Trophoblast cell (in vitro differentiated cells and primary cell): ENCODE measurements around the gene ATAT1.
A peak's percentile ranks its signal among the peaks of the same experiment; 100 is the strongest.

Experiments used
- DNase-seq, 2 donors: peaks; one replicate each; pipeline ENCODE4 v3.0.0-alpha.2; 2016
- H2AFZ ChIP-seq: 2 replicates; pipeline ENCODE4 v1.6.1; 2013; ENCODE audit warnings: low read length, moderate library complexity, mild to moderate bottlenecking; ENCODE audit not compliant: insufficient read depth, poor library complexity
- H2AK5ac ChIP-seq: 2 replicates; pipeline ENCODE4 v1.6.1; 2013; ENCODE audit warnings: mild to moderate bottlenecking, low read length
- H2BK120ac ChIP-seq: 2 replicates; pipeline ENCODE4 v1.6.1; 2013; ENCODE audit warnings: low read length, mild to moderate bottlenecking, moderate library complexity; ENCODE audit not compliant: insufficient read depth, poor library complexity
- H2BK12ac ChIP-seq: 2 replicates; pipeline ENCODE4 v1.6.1; 2013; ENCODE audit warnings: mild to moderate bottlenecking, low read length, moderate library complexity
- H2BK5ac ChIP-seq: 2 replicates; pipeline ENCODE4 v1.6.1; 2013; ENCODE audit warnings: low read length, low read depth, moderate library complexity, mild to moderate bottlenecking; ENCODE audit not compliant: poor library complexity
- H3K14ac ChIP-seq: 2 replicates; pipeline ENCODE4 v1.6.1; 2013; ENCODE audit warnings: mild to moderate bottlenecking, low read length
- H3K18ac ChIP-seq: 2 replicates; pipeline ENCODE4 v1.6.1; 2013; ENCODE audit warnings: mild to moderate bottlenecking, low read length
- H3K23ac ChIP-seq: 2 replicates; pipeline ENCODE4 v1.6.1; 2013; ENCODE audit warnings: low read length
- H3K27ac ChIP-seq: 2 replicates; pipeline ENCODE4 v1.5.1; 2013; ENCODE audit warnings: low read depth, mild to moderate bottlenecking, inconsistent platforms, low read length, moderate library complexity
- H3K27me3 ChIP-seq: 2 replicates; pipeline ENCODE4 v1.6.1; 2013; ENCODE audit warnings: inconsistent platforms, mild to moderate bottlenecking, low read length, moderate library complexity; ENCODE audit not compliant: insufficient read depth
- H3K36me3 ChIP-seq, 2 experiments: 1 replicate in 1 of 2; 2 replicates in 1 of 2; pipeline ENCODE4 v1.6.1; 2013; ENCODE audit warnings: low read length in 2 of 2, mild to moderate bottlenecking in 2 of 2, moderate library complexity in 1 of 2; ENCODE audit not compliant: insufficient read depth in 2 of 2, control insufficient read depth in 1 of 2
- H3K4ac ChIP-seq: 2 replicates; pipeline ENCODE4 v1.6.1; 2013; ENCODE audit warnings: low read depth, mild to moderate bottlenecking, low read length, moderate library complexity
- H3K4me1 ChIP-seq, 2 experiments: 1 replicate in 1 of 2; 2 replicates in 1 of 2; pipeline ENCODE4 v1.6.1; 2013; ENCODE audit warnings: low read length in 2 of 2, mild to moderate bottlenecking in 2 of 2, moderate library complexity in 1 of 2; ENCODE audit not compliant: insufficient read depth in 2 of 2, control insufficient read depth in 1 of 2
- H3K4me2 ChIP-seq: 2 replicates; pipeline ENCODE4 v1.6.1; 2013; ENCODE audit warnings: inconsistent platforms, mild to moderate bottlenecking, low read length, moderate library complexity
- H3K4me3 ChIP-seq: 2 replicates; pipeline ENCODE4 v1.5.1; 2013; ENCODE audit warnings: mild to moderate bottlenecking, low read depth, low read length, inconsistent platforms
- H3K79me1 ChIP-seq: one replicate; pipeline ENCODE4 v1.6.1; 2013; ENCODE audit warnings: low read length
- H3K79me2 ChIP-seq: 2 replicates; pipeline ENCODE4 v1.6.1; 2013; ENCODE audit warnings: low read length, mild to moderate bottlenecking; ENCODE audit not compliant: control insufficient read depth, insufficient read depth, poor library complexity
- H3K9ac ChIP-seq: 2 replicates; pipeline ENCODE4 v1.6.1; 2013; ENCODE audit warnings: mild to moderate bottlenecking, low read length
- H3K9me3 ChIP-seq: 2 replicates; pipeline ENCODE4 v1.6.1; 2013; ENCODE audit warnings: low read depth, mild to moderate bottlenecking, control low read depth, inconsistent platforms, low read length; ENCODE audit not compliant: insufficient read depth
- H4K12ac ChIP-seq: 2 replicates; pipeline ENCODE4 v1.6.1; 2013; ENCODE audit warnings: low read depth, mild to moderate bottlenecking, low read length, moderate library complexity
- H4K8ac ChIP-seq: 2 replicates; pipeline ENCODE4 v1.6.1; 2013; ENCODE audit warnings: low read depth, mild to moderate bottlenecking, low read length, moderate library complexity
- H4K91ac ChIP-seq: one replicate; pipeline ENCODE4 v1.6.1; 2013; ENCODE audit warnings: low read depth, mild to moderate bottlenecking, low read length, moderate library complexity
- WGBS: extraction: QIAGEN DNeasy Blood & Tissue Kit; methylation state at CpG from one replicate; pipeline ENCODE4 v1.1.7; 2013; ENCODE audit warnings: missing lambda C conversion rate; ENCODE audit not compliant: insufficient read length, insufficient coverage; ENCODE audit errors: extremely low coverage; 5-methylcytosine and 5-hydroxymethylcytosine counted together

Gene ATAT1

GRCh38 chr6:30598912-30599624, 27.6 kb upstream of the ATAT1 start:
- Histone ChIP-seq H3K79me2 (no peaks in the 10 kb centered on the region), H3K9me3 (no peaks in the 10 kb centered on the region), H3K23ac (no peak overlapping the region), H2AFZ (no peak overlapping the region), H3K4me2 (no peak overlapping the region), H3K79me1 (no peaks in the 10 kb centered on the region), H3K4me1 (no peaks in the 10 kb centered on the region), H2AK5ac (no peak overlapping the region), H2BK120ac (no peak overlapping the region), H4K91ac (no peak overlapping the region), H3K9ac (no peak overlapping the region), H3K14ac (no peak overlapping the region), H3K27me3 (no peaks in the 10 kb centered on the region), H3K4ac (no peak overlapping the region), H4K8ac (no peak overlapping the region), H3K27ac (no peak overlapping the region), H4K12ac (no peak overlapping the region), H2BK12ac (no peak overlapping the region), H2BK5ac (no peak overlapping the region), H3K4me3 (no peak overlapping the region), H3K18ac (no peak overlapping the region), H3K36me3 (peaks cover 42 to 47% of the 10 kb centered on the region in 2 experiments)
- no peak for DNase-seq
- WGBS, result no CpG with 5 or more reads among the region's 12 CpGs

GRCh38 chr6:30599625-30600324, 26.9 kb upstream of the ATAT1 start:
- Histone ChIP-seq H3K79me2 (no peaks in the 10 kb centered on the region), H4K91ac (no peak overlapping the region), H2BK120ac (no peak overlapping the region), H3K9ac (no peak overlapping the region), H3K9me3 (no peaks in the 10 kb centered on the region), H4K12ac (no peak overlapping the region), H4K8ac (no peak overlapping the region), H3K27me3 (no peaks in the 10 kb centered on the region), H3K14ac (no peak overlapping the region), H2AFZ (no peak overlapping the region), H3K27ac (no peak overlapping the region), H2BK12ac (no peak overlapping the region), H3K23ac (no peak overlapping the region), H3K4ac (no peak overlapping the region), H2AK5ac (no peak overlapping the region), H3K79me1 (no peaks in the 10 kb centered on the region), H3K18ac (no peak overlapping the region), H2BK5ac (no peak overlapping the region), H3K4me1 (no peaks in the 10 kb centered on the region), H3K36me3 (peaks cover 43 to 49% of the 10 kb centered on the region in 2 experiments), H3K4me3 (no peak overlapping the region), H3K4me2 (no peak overlapping the region)
- WGBS, result no CpG with 5 or more reads among the region's 13 CpGs
- DNase-seq, result no peak

- H3K23ac ChIP-seq, result no peak overlapping the region
- no peak overlapping the region for H3K9ac ChIP-seq
- H3K36me3 ChIP-seq, result peaks cover 50 to 52% of the 10 kb centered on the region in 2 experiments
- no peak overlapping the region for H3K14ac ChIP-seq
- WGBS, result no CpG with 5 or more reads among the region's 10 CpGs
- H4K91ac ChIP-seq, result no peak overlapping the region
- no peak overlapping the region for H4K12ac ChIP-seq
- H3K4ac ChIP-seq, result no peak overlapping the region
- no peaks in the 10 kb centered on the region for H3K27me3 ChIP-seq
- H3K79me1 ChIP-seq, result no peaks in the 10 kb centered on the region
- H2AK5ac ChIP-seq, result no peak overlapping the region
- no peak overlapping the region for H2AFZ ChIP-seq
- no peaks in the 10 kb centered on the region for H3K79me2 ChIP-seq
- H3K4me1 ChIP-seq, result no peaks in the 10 kb centered on the region
- no peak overlapping the region for H2BK120ac ChIP-seq
- no peaks in the 10 kb centered on the region for H3K9me3 ChIP-seq
- no peak overlapping the region for H3K27ac ChIP-seq
- H4K8ac ChIP-seq, result no peak overlapping the region
- H2BK5ac ChIP-seq, result no peak overlapping the region
- no peak for DNase-seq
- H3K4me2 ChIP-seq, result no peak overlapping the region
- no peak overlapping the region for H3K4me3 ChIP-seq
- no peak overlapping the region for H3K18ac ChIP-seq
- no peak overlapping the region for H2BK12ac ChIP-seq
Measured at GRCh38 chr6:30600451-30600961, 26.2 kb upstream of the ATAT1 start.

GRCh38 chr6:30601436-30601814, 25.2 kb upstream of the ATAT1 start:
- no peaks in the 10 kb centered on the region for H3K9me3 ChIP-seq
- H3K14ac ChIP-seq, result no peak overlapping the region
- no peak overlapping the region for H2BK12ac ChIP-seq
- no peak overlapping the region for H2BK120ac ChIP-seq
- no peak overlapping the region for H4K91ac ChIP-seq
- no peak overlapping the region for H3K4me2 ChIP-seq
- H3K79me2 ChIP-seq, result no peaks in the 10 kb centered on the region
- no CpG with 5 or more reads among the region's 6 CpGs for WGBS
- H4K12ac ChIP-seq, result no peak overlapping the region
- peak overlapping the region; percentile 59 for H3K9ac ChIP-seq
- no peak overlapping the region for H2AFZ ChIP-seq
- no peak overlapping the region for H3K4me3 ChIP-seq
- peaks cover 58 to 59% of the 10 kb centered on the region in 2 experiments for H3K36me3 ChIP-seq
- no peak overlapping the region for H3K27ac ChIP-seq
- no peak overlapping the region for H3K4ac ChIP-seq
- H3K79me1 ChIP-seq, result no peaks in the 10 kb centered on the region
- H2AK5ac ChIP-seq, result no peak overlapping the region
- no peak overlapping the region for H3K23ac ChIP-seq
- H3K27me3 ChIP-seq, result no peaks in the 10 kb centered on the region
- H3K4me1 ChIP-seq, result no peaks in the 10 kb centered on the region
- H3K18ac ChIP-seq, result no peak overlapping the region
- no peak for DNase-seq
- H2BK5ac ChIP-seq, result no peak overlapping the region
- H4K8ac ChIP-seq, result no peak overlapping the region
